Tibial artery (tissue), 4 donors: Measurements from ENCODE around the gene SIRPG.
"Not testable (repeated sequence)": the region's sequence is repeated elsewhere in the genome, so short reads cannot be mapped to it uniquely, and the experiment has no call there.

Source experiments
- DNase-seq, 2 donors: peaks; one replicate each; pipeline ENCODE4 v3.0.0-alpha.2; 2019
- H3K27ac ChIP-seq, 2 donors: fragments of 200-600 bp; sonication (generic) in 1 of 2; 1 replicate in 1 of 2; 2 replicates in 1 of 2; pipeline ENCODE4 v1.5.1; 2018 to 2019; ENCODE audit warnings: mild to moderate bottlenecking in 1 of 2
- H3K27me3 ChIP-seq, 2 donors: fragments of 200-600 bp; sonication (generic) in 1 of 2; one replicate each; pipeline versions ENCODE4 v1.5.1 to v1.6.0; 2016 to 2019
- H3K36me3 ChIP-seq, 3 donors: fragments of 200-600 bp; sonication (generic) in 2 of 3; one replicate each; pipeline ENCODE4 v1.5.1; 2016 to 2019; ENCODE audit warnings: mild to moderate bottlenecking in 2 of 3
- H3K4me1 ChIP-seq, 4 donors: fragments of 200-600 bp; sonication (generic) in 2 of 4; 1 replicate in 3 of 4; 2 replicates in 1 of 4; pipeline ENCODE4 v1.5.1; 2016 to 2019
- H3K4me3 ChIP-seq, 2 donors: fragments of 200-600 bp; sonication (generic) in 1 of 2; 1 replicate in 1 of 2; 2 replicates in 1 of 2; pipeline ENCODE4 v1.5.1; 2018 to 2019; ENCODE audit warnings: mild to moderate bottlenecking in 2 of 2
- H3K9me3 ChIP-seq, 3 donors: fragments of 200-600 bp; sonication (generic) in 1 of 3; one replicate each; pipeline ENCODE4 v1.5.1; 2016 to 2019
- CTCF ChIP-seq, 2 experiments: fragments of 200-600 bp in 1 of 2; fragments of 450-650 bp in 1 of 2; IDR thresholded peaks; one replicate each; pipeline ENCODE4 v1.5.1; 2017 to 2019; ENCODE audit warnings: antibody characterized with exemption in 2 of 2, mild to moderate bottlenecking in 1 of 2, moderate library complexity in 1 of 2
- intact Hi-C: fragments of 100-400 bp; cut with DNase I; formaldehyde crosslinking; loops from one replicate; pipeline ENCODE4 v1.15.0; 2023; ENCODE audit warnings: low total_unique reads

The SIRPG gene

DNA sequence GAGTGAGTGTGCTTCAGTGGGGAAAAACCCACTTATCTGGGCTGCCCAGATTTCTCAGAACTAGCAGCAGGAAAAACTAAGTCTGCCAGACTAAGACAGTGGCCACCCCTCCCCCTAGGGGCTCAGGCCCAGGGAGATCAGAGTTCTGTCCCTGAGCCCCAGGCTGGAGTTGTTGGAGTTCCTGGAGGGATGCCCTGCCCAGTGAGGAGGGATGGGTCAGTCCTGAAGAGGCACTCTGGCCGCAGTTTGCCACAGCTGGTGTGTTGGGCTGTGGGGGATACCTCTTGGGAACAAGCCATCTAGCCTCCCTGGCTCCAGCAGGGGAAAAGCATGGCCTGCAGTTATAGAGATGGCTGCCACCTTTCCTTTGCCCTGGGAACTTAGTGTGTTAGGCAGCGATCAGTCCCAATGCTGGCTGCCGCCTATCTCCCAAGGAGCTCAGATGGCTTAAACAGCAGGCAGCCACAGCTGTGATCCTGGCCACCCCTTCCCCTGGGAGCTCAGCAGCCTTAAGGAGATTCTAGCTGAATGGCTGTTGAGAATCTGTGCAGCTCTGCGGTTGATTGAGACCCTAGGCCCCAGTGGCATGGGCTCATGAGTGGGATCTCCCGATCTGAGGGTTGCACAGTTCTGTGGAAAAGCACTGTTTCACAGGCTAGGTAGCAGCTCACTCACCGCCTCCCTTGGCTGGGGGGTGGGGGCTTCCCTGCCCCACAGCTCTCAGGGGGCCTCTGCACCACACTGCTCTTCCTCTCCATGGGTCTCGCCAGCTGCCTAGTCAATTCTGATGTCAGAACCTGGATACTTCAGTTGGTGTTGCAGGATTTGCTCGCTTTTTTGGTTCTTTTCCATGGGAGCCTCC, 13.2 kb downstream of the SIRPG start:
- intact Hi-C loops = no loop called here
- Histone ChIP-seq H3K36me3 (no peaks in the 10 kb centered on the region), H3K27ac (no peak overlapping the region), H3K4me3 (no peak overlapping the region), H3K4me1 (no peaks in the 10 kb centered on the region), H3K27me3 (no peaks in the 10 kb centered on the region), H3K9me3 (no peaks in the 10 kb centered on the region)
- no peak for TF ChIP-seq CTCF (IDR thresholded peaks at IDR 0.05)
- DNase-seq = no peak

GRCh38 chr20:1638643-1639042, 18.9 kb downstream of the SIRPG start:
- H3K27me3 ChIP-seq, H3K4me1 ChIP-seq, H3K27ac ChIP-seq, DNase-seq, H3K9me3 ChIP-seq, H3K4me3 ChIP-seq, H3K36me3 ChIP-seq, intact Hi-C loops: not testable (repeated sequence)

DNA sequence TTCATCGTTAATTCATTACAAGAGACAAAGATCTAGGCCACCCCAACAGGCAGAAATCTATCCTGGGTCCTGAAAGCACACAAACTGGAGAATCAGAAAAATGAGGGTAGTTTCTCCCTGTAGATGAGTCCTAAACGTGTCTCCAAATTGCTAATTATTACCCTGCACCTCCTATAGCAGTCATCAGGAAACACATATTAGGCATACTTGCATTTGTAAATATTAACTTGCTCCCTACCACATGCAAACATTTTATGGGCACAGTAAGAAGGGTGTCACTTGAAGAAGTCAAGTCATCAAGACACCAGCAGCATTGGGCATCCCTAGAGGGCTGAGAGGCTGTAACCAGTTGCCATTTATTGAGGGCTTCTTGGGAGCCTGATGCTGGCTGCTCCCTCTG, 19.8 kb downstream of the SIRPG start:
- TF ChIP-seq CTCF (IDR thresholded peaks at IDR 0.05) = no peak
- Histone ChIP-seq H3K4me1 (no peaks in the 10 kb centered on the region), H3K9me3 (no peaks in the 10 kb centered on the region), H3K27me3 (no peaks in the 10 kb centered on the region), H3K4me3 (no peak overlapping the region), H3K36me3 (no peaks in the 10 kb centered on the region), H3K27ac (no peak overlapping the region)
- intact Hi-C loops = no loop called here
- DNase-seq = no peak

GRCh38 chr20:1637226-1637625, 20.4 kb downstream of the SIRPG start:
- no peak overlapping the region for H3K27ac ChIP-seq
- H3K27me3 ChIP-seq = no peaks in the 10 kb centered on the region
- intact Hi-C loops = no loop called here

DNA sequence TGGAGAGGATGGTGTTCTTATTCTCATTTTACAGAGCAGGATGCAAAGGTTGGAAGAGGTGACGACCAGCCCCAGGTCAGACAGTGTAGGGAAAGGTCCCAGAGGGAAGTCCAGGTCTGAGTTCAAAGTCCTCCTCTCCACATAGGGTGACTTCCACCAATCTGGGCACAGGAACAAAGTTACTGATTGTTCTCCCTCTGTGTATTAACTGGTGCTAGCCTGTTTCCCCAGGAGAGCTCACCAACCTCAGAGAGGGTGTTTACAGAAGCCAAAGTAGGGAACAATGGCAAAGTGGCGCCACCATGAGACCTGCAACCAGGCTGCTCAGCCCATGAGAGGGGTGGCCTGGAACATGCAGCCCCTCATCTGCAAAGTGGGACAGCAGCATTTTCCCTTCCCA, 21.0 kb downstream of the SIRPG start:
- intact Hi-C loops = no loop called here
- no peak for TF ChIP-seq CTCF (IDR thresholded peaks at IDR 0.05)

More at GRCh38 chr20:1637226-1637625, 20.4 kb downstream of the SIRPG start:
- Histone ChIP-seq H3K9me3 (no peaks in the 10 kb centered on the region), H3K4me1 (no peaks in the 10 kb centered on the region), H3K36me3 (no peaks in the 10 kb centered on the region), H3K4me3 (no peak overlapping the region)
- DNase-seq = no peak
- no peak for TF ChIP-seq CTCF (IDR thresholded peaks at IDR 0.05)

GRCh38 chr20:1635291-1635979, 22.1 kb downstream of the SIRPG start:
- intact Hi-C loops = no loop called here
- no peak for DNase-seq
- Histone ChIP-seq H3K27ac (no peak overlapping the region), H3K4me3 (no peak overlapping the region), H3K36me3 (no peaks in the 10 kb centered on the region), H3K4me1 (no peaks in the 10 kb centered on the region), H3K9me3 (no peaks in the 10 kb centered on the region), H3K27me3 (no peaks in the 10 kb centered on the region)
- TF ChIP-seq CTCF (IDR thresholded peaks at IDR 0.05) = no peak

More for the DNA sequence above, 21.0 kb downstream of the SIRPG start:
- Histone ChIP-seq H3K27ac (no peak overlapping the region), H3K4me3 (no peak overlapping the region), H3K4me1 (no peaks in the 10 kb centered on the region), H3K36me3 (no peaks in the 10 kb centered on the region), H3K9me3 (no peaks in the 10 kb centered on the region), H3K27me3 (no peaks in the 10 kb centered on the region)
- DNase-seq = no peak
